NCI-H345 treated with DMSO at 0.1 percent for 48 hours (cell line): ENCODE results near the gene MED16.
"Not testable (repeated sequence)": the region's sequence is repeated elsewhere in the genome, so short reads cannot be mapped to it uniquely, and the experiment has no call there.

Source experiments
- DNase-seq: peaks from one replicate; lab custom pipeline; 2025; ENCODE audit not compliant: unreplicated experiment; lab: John Stamatoyannopoulos, UW

Gene MED16

GRCh38 chr19:840519-841206 is 52.3 kb downstream of the MED16 start, which contains the start of gene PRTN3:
PRTN3 (plus strand) TSS chr19:840999; CDS start chr19:841009, 10 bp downstream.
- no peak for DNase-seq

- DNase-seq: no peak
Measured at GRCh38 chr19:835210-835810, 57.7 kb downstream of the MED16 start.

GRCh38 chr19:834216-834615 is 58.8 kb downstream of the MED16 start:
- no peak for DNase-seq

DNA sequence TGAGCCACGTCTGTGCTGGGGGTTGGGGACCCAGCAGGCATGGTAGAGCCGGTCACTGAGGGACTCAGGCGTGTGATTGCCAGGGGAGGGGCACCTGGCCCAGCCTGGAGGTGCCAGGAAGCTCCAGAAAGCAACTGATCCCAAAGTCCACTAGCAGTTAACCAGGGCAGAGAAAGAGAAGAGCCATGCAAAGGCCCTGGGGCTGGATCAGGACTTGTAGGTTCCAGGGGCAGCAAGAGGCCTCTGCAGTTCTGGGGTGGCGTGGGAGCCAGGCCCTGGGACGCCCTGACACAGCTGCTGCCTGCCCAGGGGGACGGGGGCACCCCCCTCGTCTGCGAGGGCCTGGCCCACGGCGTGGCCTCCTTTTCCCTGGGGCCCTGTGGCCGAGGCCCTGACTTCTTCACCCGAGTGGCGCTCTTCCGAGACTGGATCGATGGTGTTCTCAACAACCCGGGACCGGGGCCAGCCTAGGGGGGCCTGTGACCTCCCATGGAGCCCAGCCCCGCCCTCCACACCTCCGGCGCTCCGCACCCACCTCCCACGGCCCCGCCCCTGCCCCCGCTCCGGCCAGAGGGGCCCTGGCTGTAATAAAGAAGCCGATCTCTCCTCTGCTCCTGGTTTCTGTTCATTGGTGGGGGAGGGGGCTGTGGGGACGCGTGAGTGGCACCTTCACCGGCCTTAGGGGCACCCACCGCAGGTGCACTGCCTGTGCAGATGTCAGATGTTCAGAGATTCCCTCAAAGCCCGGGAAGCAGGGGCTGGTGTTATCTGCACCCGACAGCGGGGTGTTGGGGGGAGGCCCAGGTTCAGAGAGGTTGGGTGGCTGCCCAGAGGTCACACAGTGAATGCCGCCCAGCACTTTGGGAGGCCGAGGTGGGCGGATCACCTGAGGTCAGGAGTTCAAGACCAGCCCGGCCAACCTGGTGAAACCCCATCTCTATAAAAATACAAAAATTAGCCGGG is 61.3 kb downstream of the MED16 start:
- DNase-seq: no peak

- DNase-seq: no peak
Measured at GRCh38 chr19:829129-829758, 63.7 kb downstream of the MED16 start.

GRCh38 chr19:827710-828321 is 65.2 kb downstream of the MED16 start, which contains the start of gene AZU1:
AZU1 (plus strand) TSS chr19:827837; CDS start chr19:827847, 10 bp downstream.
- DNase-seq: no peak

DNA sequence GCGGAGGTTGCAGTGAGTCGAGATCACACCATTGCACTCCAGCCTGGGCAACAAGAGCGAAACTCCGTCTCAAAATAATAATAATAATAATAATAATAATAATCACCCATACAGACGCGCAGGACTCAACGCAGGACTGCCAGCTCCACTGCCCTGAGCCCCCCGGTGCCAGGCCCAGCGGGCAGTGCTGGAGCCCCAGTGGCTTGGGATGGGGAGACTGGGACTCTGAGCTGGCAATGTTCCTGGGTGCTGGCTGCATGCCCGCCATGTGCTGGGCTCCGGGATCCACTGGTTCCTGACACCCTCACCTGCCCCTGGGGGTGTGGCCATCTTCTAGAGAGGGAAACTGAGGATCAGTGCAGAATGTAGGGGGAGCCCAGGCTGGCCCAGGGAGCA is 65.7 kb downstream of the MED16 start:
- DNase-seq: no peak

- DNase-seq: no peak
Measured at GRCh38 chr19:825897-826644, 66.9 kb downstream of the MED16 start.

GRCh38 chr19:824885-825284 is 68.1 kb downstream of the MED16 start:
- DNase-seq: no peak

GRCh38 chr19:823565-824121 is 69.3 kb downstream of the MED16 start:
- DNase-seq: no peak

DNA sequence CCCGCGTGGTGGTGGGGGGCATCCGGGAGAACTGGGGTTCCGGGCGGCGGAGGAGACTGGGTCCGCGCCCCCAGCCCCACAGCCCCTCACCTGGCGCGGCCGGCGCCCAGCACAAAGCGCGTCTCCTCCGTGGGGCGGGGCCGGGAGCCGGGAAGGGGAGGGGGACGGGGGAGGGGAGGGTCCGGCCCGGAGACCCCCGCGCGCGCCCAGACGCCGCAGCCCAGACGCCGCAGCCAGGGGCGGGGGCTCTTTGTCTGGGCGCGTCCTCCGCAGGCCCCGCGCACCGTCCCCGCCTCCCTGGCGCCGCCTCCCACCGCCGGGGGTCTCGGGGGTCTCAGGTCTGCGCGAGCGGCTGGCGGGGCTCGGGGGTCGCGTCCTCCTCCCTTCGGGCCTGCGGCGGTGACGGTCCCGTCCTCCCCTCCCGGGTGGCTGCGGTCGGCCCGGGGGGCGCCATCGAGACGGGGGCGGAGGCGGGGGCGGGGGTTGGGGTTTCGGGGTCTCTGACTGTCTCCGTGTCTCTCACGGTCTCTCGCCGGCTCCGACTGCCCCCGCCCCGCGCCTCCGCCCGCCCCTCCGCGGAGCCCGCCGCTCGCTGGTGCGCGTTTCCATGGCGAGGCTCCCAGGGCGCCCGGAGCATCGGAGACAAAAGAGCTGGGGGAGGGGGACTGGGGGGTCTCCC is 71.0 kb downstream of the MED16 start, which contains the start of gene PLPPR3:
PLPPR3 (minus strand) TSS at position 131 of the 679 bp plus-strand sequence. CDS start 396 bp downstream, outside the sequence.
- DNase-seq: no peak

- DNase-seq: no peak
Measured at GRCh38 chr19:821231-821824, 71.7 kb downstream of the MED16 start.

- not testable (repeated sequence) for DNase-seq
Measured at GRCh38 chr19:820212-820611, 72.8 kb downstream of the MED16 start.
